ENCODE results near the gene IL4R.

- TF ChIP-seq CTCF (conservative IDR thresholded peaks at IDR 0.05 in 1 of 2, IDR thresholded peaks at IDR 0.05 in 1 of 2; ENCODE audit: low read depth in 1 of 2, low read length in 2 of 2) (no peak), EZH2 (IDR thresholded peaks at IDR 0.05; ENCODE audit: low read length, missing control alignments) (no peak)
Measured at GRCh38 chr16:27293343-27293742, 20.4 kb upstream of the IL4R start.

All from fibroblast of lung (primary cell).